HUES6 (cell line): ENCODE results near the gene TMEM154.

Experiments
- H3K27ac ChIP-seq: 2 replicates; pipeline ENCODE4 v1.7.0; 2013; ENCODE audit warnings: low read depth, mild to moderate bottlenecking, low read length, inconsistent platforms
- H3K27me3 ChIP-seq: 2 replicates; pipeline ENCODE4 v1.6.1; 2013; ENCODE audit warnings: low read length; ENCODE audit not compliant: control insufficient read depth, insufficient read depth
- H3K36me3 ChIP-seq: 2 replicates; pipeline ENCODE4 v1.6.1; 2013; ENCODE audit warnings: low read length; ENCODE audit not compliant: control insufficient read depth, insufficient read depth
- H3K4me1 ChIP-seq: 2 replicates; pipeline ENCODE4 v1.6.1; 2013; ENCODE audit warnings: low read length; ENCODE audit not compliant: control insufficient read depth, insufficient read depth
- H3K4me3 ChIP-seq: 2 replicates; pipeline ENCODE4 v1.5.1; 2013; ENCODE audit warnings: low read depth, low read length
- H3K9ac ChIP-seq: one replicate; pipeline ENCODE4 v1.6.1; 2013; ENCODE audit warnings: mild to moderate bottlenecking, low read length
- H3K9me3 ChIP-seq: 2 replicates; pipeline ENCODE4 v1.6.1; 2013; ENCODE audit warnings: low read depth, low read length; ENCODE audit not compliant: control insufficient read depth, insufficient read depth

The TMEM154 gene

GRCh38 chr4:152696764-152697261, 17.0 kb upstream of the TMEM154 start:
- Histone ChIP-seq H3K27me3 (no peaks in the 10 kb centered on the region), H3K36me3 (no peaks in the 10 kb centered on the region), H3K27ac (no peak overlapping the region), H3K9ac (no peak overlapping the region), H3K4me3 (no peak overlapping the region), H3K9me3 (no peaks in the 10 kb centered on the region), H3K4me1 (peaks cover 40% of the 10 kb centered on the region)

GRCh38 chr4:152693871-152694270, 14.1 kb upstream of the TMEM154 start:
- H3K27me3 ChIP-seq = no peaks in the 10 kb centered on the region
- H3K27ac ChIP-seq = no peak overlapping the region
- no peak overlapping the region for H3K4me3 ChIP-seq
- no peaks in the 10 kb centered on the region for H3K9me3 ChIP-seq
- H3K9ac ChIP-seq = no peak overlapping the region
- no peaks in the 10 kb centered on the region for H3K36me3 ChIP-seq
- peaks cover 41% of the 10 kb centered on the region for H3K4me1 ChIP-seq

- no peak overlapping the region for H3K4me3 ChIP-seq
- H3K9me3 ChIP-seq = no peaks in the 10 kb centered on the region
- H3K27me3 ChIP-seq = no peaks in the 10 kb centered on the region
- H3K36me3 ChIP-seq = no peaks in the 10 kb centered on the region
- H3K4me1 ChIP-seq = peaks cover 30% of the 10 kb centered on the region; the same call in 1 of the 2 replicates
- no peak overlapping the region for H3K27ac ChIP-seq
- H3K9ac ChIP-seq = no peak overlapping the region
Measured at GRCh38 chr4:152691761-152692160, 12.0 kb upstream of the TMEM154 start.

- H3K27ac ChIP-seq = no peak overlapping the region
Measured at GRCh38 chr4:152690706-152691651, 11.2 kb upstream of the TMEM154 start.

GRCh38 chr4:152689615-152690501, 10.1 kb upstream of the TMEM154 start:
- no peaks in the 10 kb centered on the region for H3K27me3 ChIP-seq
- peak overlapping the region; percentile 5 for H3K9ac ChIP-seq
- H3K4me1 ChIP-seq = peaks cover 28% of the 10 kb centered on the region; the same call in 1 of the 2 replicates
- no peaks in the 10 kb centered on the region for H3K9me3 ChIP-seq
- no peak overlapping the region for H3K4me3 ChIP-seq
- no peaks in the 10 kb centered on the region for H3K36me3 ChIP-seq
- no peak overlapping the region for H3K27ac ChIP-seq

More at GRCh38 chr4:152690706-152691651, 11.2 kb upstream of the TMEM154 start:
- H3K9ac ChIP-seq = no peak overlapping the region
- H3K36me3 ChIP-seq = no peaks in the 10 kb centered on the region
- H3K9me3 ChIP-seq = no peaks in the 10 kb centered on the region
- no peaks in the 10 kb centered on the region for H3K27me3 ChIP-seq
- H3K4me3 ChIP-seq = no peak overlapping the region
- peaks cover 28% of the 10 kb centered on the region; the same call in 1 of the 2 replicates for H3K4me1 ChIP-seq

GRCh38 chr4:152687974-152688599, 8.3 kb upstream of the TMEM154 start:
- no peak overlapping the region for H3K27ac ChIP-seq
- H3K9ac ChIP-seq = no peak overlapping the region
- H3K9me3 ChIP-seq = no peaks in the 10 kb centered on the region
- H3K36me3 ChIP-seq = no peaks in the 10 kb centered on the region
- H3K27me3 ChIP-seq = no peaks in the 10 kb centered on the region
- H3K4me1 ChIP-seq = peaks cover 42% of the 10 kb centered on the region; the same call in 1 of the 2 replicates
- no peak overlapping the region for H3K4me3 ChIP-seq

GRCh38 chr4:152686452-152687013, 6.7 kb upstream of the TMEM154 start:
- no peak overlapping the region for H3K9ac ChIP-seq
- H3K9me3 ChIP-seq = no peaks in the 10 kb centered on the region
- H3K27ac ChIP-seq = no peak overlapping the region
- peaks cover 54% of the 10 kb centered on the region; the same call in 1 of the 2 replicates for H3K4me1 ChIP-seq
- no peaks in the 10 kb centered on the region for H3K27me3 ChIP-seq
- no peaks in the 10 kb centered on the region for H3K36me3 ChIP-seq
- H3K4me3 ChIP-seq = no peak overlapping the region

GRCh38 chr4:152684587-152684986, 4.8 kb upstream of the TMEM154 start:
- H3K36me3 ChIP-seq = no peaks in the 10 kb centered on the region
- no peak overlapping the region for H3K4me3 ChIP-seq
- H3K27me3 ChIP-seq = no peaks in the 10 kb centered on the region
- H3K4me1 ChIP-seq = peaks cover 52% of the 10 kb centered on the region
- no peaks in the 10 kb centered on the region for H3K9me3 ChIP-seq
- no peak overlapping the region for H3K27ac ChIP-seq
- H3K9ac ChIP-seq = no peak overlapping the region

- H3K4me3 ChIP-seq = no peak overlapping the region
- H3K9me3 ChIP-seq = no peaks in the 10 kb centered on the region
- H3K27ac ChIP-seq = no peak overlapping the region
- H3K27me3 ChIP-seq = no peaks in the 10 kb centered on the region
- no peaks in the 10 kb centered on the region for H3K36me3 ChIP-seq
- H3K9ac ChIP-seq = no peak overlapping the region
- H3K4me1 ChIP-seq = peaks cover 55% of the 10 kb centered on the region
Measured at GRCh38 chr4:152684007-152684406, 4.2 kb upstream of the TMEM154 start.
